GM18526 (cell line): ENCODE data around the gene SNX10.

Source experiments
- POLR2A ChIP-seq: IDR thresholded peaks from 3 replicates; pipeline ENCODE4 v1.6.1; 2011; ENCODE audit not compliant: insufficient read length; ENCODE audit errors: extremely low read depth

The SNX10 gene

GRCh38 chr7:26423436-26423835 is 131.8 kb downstream of the SNX10 start:
- no peak for TF ChIP-seq POLR2A
